ENCODE measurements around the gene RPS3.
A peak's percentile ranks its signal among the peaks of the same experiment; 100 is the strongest.

The RPS3 gene

DNA sequence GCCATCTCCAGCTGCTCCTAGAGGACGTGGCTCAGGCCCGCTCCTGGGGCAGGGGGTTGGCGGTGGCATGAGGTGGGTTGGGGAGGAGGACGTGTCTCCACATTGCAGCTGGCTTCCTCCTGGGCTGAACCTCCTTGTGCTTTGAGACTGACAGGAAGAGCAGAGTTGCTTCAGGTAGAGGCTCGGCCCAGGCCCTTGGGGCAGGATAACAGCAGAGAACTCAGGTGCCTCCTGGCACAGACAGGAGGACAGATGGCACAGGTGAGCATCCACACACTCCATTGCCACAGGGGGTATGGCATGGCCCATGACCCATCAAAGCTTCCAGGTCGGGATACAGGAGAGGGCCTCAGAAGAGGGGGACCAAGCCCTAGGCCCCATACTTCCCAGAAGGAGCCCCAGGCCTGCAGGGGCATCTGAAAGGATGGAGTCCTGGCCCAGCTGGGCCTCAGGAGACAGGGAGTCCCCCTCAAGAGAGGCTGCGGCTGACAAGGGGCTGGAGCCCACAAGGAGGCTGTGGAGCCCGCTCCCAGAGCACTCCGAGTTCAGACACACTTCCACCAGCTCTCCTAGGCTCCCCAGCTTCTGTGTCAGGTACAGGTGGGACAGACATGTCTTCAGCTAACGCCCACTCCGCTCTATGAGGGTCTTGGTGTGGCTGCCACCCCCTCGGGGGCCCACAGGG, 35.7 kb downstream of the RPS3 start:
- DNase-seq (ENCODE audit: low read depth in 2 of 2) = no peak

DNA sequence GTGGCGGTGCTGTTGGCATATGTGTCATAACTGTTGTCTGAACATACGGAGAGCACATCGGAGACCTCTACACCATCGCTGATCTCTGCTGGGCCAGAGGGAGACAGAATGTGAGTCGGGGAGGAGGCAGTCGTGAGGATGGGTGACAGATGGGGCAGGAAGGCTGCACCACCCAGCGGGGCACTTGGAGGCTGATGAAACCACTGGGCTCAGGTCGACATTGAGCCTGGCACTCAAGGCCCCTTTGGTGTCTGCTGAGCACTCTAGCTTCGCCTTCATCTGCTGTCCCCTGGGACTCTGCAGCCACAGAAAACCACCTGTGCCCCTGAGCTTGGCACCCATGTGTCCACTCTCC, 36.2 kb downstream of the RPS3 start:
- DNase-seq (ENCODE audit: low read depth in 2 of 2) = no peak

DNA sequence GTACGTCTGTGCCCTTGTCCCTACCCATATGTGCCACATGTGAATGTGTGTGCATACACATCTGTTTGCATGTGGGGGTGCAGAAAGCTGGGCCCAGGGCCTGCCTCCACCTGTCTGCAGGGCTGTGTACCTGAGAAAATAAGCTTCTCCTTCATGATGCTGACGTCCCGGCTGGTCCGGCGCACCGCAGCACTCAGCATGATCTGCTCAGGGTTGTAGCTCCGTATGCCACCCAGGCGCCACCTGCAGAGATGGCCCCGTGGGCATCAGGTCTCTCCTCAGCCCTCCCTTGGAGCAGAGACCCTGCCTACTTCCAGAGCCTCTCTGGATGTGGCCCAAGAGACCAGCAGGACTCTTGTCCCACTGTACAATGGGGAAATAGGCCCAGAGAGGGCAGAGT, 37.5 kb downstream of the RPS3 start:
- no peak for DNase-seq (ENCODE audit: low read depth in 2 of 2)

DNA sequence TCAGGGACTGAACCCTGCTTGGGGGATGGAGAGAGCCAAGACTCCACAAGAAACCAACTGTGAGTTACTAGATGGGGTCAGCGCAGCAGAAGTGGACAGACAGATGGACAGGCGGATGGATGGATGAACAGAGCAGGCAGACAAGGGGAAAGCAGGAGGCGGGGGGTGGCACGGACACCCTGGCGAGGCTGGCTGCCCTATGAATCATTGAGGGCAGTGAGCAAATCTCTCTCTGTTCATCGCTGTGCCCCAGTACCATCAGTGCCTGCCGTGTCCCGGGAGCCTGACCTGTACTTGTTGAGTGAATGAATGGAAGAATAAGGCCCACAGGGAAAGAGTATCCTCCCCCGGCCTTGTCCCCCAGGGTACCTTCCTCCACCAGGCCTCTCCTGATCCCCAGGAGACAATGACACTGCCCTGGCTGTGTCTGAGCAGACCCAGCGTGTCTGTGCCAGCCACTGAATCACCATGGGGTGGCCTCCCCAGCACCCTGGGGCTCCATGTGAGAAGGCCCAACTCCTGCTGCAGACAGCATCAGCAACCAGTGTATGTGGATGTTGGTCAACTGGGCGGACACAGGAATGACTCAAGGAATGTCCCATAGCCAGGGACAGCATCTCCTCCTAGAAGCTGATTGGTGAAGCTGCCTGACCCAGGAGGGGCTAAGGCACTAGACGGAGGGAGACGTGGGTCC, 38.8 kb downstream of the RPS3 start:
- DNase-seq (ENCODE audit: low read depth in 2 of 2) = no peak

DNA sequence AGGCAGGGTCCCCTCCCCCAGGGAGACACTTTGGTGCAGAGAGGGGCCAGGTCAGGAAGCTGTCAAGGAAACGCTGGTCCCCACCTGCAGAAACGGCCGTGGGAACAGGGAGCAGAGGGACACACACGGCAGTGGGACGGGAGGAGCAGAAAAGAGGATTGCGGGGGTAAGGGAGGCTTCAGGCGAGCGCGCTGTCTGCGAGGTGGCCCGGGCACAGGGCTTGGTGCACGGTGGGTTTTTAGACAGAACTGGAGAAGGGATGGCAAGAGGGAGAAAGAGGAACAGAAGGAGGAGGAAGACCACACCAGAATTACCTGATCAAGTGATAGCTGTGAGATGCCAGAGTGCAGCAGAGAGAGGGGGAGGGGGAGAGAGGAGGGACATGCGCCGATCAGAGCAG, 39.7 kb downstream of the RPS3 start:
- no peak for DNase-seq (ENCODE audit: low read depth in 2 of 2)

DNA sequence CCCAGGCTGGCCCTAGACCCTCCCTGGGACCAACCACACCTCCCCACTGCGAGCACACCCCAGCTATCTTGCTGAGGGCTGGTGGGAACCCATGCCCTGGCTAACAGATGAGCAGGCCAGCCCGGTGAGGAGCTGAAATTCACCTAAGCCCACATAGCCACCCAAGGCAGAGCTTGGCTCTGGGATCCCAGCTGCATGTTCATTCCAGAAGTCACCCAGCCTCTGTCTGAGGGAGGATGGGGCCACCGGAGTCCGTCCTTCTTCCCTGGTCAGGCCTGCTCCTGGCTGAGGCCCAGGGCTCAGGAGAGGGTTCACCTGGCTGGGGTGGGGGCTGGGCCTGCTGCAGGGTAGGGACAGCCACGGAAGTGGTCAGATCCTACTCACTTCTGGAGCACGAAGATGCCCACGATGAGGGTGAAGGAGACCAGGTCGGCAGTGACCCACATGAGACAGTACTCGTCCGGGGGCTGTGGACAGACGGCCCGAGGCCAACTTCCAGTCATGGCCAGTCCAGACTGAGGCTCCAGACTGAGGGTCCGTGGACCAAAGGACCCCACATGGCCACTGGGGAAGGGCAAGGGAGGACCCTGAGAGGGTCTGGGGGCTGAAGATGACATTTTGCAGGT, 40.3 kb downstream of the RPS3 start:
- no peak for DNase-seq (ENCODE audit: low read depth in 2 of 2)

DNA sequence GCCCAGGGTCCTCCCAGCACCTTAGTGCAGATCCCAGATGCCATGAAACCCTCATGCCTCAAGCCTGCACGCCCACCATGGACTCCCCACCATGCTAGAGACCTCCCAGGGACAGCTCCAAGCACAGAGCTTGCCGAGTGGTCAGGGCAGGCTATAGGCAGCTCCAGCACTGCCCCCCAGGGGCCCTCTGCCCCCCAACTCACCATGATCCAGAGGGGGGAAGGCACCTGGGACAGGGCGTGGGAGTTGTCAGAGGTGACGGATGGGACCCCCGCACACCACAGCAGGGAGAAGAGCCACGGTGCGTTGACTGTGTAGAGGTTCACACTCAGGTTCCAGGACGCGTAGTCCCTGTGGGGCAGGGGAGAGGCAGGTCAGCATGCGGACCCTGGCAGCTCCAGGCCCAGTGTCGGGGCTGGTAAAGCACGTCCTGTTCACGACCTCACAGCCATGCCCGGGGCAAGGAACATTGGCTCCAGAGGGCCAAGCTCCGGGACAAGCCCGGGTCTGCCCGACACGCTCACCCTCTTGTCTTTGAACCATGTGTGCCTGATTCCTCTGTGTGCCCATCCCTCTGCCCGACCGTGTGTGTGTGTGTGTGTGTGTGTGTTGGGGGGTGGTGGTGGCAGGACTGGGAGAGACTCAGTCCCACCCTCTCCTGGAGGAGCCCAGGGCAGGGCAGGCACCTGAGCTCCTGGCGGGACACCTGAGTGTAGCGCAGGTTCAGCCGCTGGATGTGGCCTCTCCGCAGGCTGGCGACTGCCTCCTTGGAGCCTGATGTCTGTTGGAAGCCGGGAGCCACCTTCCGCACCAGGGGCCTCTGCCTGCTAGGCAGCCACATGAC, 41.9 kb downstream of the RPS3 start:
- DNase-seq (ENCODE audit: low read depth in 2 of 2) = no peak

DNA sequence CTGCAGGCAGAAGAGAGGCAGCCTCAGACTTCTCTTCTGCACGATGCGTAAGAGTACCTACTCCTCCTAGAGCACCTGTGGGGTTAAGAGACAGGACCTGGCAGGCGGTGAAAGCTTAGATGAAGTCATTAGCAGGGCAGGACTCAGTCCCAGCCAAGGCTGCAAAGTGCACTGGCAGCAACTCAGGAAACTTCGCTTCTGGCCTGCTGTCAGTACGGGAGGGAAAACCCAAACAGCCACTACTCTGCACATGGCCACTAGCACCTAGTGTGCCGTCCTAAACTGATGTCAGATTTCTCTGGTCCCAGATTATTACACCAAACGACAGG, 42.5 kb downstream of the RPS3 start:
- DNase-seq (ENCODE audit: low read depth in 2 of 2) = no peak

DNA sequence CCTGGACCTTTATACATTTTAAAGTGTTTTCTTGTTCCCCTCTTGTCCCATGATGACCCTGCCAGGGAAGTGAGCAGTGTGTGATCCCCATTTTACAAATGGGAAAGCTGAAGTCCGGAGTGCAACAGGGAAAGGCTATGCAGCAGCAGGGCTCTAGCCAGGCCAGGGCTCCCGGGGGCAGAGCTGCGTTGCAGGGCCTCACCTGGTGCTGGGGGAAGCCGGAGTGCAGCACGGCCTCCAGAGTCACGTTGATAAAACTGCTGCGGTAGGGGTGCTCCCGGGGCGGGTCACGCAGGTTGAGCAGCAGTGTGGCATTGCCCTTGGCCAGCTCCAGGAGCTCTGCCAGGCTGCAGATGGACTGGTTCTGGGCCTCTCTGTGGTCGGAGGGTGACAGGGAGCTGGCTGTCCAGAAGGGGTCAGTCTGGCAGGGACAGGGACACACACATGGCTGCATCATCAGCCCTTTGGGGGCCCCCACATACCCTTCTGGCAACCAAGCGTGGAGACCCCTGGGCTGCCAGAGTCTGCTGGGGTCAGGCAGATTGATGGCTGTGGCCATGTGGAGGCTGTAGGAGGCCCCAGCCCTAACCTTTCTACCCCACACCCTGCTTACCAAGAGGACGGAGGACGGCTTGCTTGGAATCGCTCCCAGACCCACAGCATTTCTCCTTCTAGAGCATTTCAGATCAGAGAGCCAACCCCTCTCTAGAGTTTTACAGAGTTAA, 43.0 kb downstream of the RPS3 start:
- no peak for DNase-seq (ENCODE audit: low read depth in 2 of 2)

DNA sequence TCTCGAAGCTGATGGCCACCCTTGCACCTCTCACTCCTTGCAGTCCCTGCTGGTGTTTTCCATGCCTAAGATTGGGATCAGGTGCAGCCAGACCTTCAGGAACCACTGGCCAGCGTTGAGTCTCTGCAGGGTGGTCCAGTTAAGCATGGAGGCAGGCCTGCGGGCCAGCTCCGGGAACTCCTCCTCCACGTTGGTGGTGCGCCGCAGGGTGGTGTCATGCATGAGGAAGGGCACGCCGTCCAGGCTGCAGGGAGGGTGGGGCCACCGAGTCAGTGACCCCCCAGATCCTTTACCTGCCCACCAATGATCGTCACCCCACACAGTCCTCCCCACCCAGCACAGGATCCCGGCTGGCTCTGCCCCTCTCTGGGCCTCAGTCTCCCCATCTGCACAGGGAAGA, 43.7 kb downstream of the RPS3 start:
- DNase-seq (ENCODE audit: low read depth in 2 of 2) = no peak

DNA sequence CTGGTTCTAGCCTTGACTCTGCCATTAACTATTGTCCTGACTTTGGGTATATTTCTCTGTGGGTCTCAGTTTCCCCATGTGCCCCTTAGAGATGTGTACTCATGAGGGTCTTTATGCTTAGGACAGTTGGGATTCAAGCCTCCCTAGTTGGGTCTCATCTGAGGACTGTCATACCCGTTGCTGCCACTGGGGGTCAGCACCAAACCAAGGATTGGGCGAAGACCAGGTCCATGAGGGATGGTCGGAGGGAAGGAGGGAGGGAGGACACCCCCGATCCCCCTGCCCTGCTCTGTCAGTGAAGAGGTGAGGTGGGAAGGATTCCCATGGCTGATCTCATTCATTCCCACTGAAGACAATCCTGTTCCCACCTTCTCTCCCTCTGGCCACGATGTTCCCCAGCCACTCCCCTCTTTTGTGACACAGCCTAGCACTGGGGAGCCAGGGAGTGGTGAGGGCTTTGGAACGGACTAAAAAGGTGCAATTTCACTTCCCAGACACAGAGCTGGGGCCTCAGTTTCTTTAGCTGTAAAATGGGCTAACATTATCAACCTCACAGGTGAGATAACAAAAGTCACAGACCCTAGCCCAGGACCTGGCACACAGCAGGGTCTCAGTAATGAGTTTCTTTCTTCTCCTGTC, 46.1 kb downstream of the RPS3 start:
- peak in 1 of 2 experiments; percentile 13 for DNase-seq (ENCODE audit: low read depth in 2 of 2)

DNA sequence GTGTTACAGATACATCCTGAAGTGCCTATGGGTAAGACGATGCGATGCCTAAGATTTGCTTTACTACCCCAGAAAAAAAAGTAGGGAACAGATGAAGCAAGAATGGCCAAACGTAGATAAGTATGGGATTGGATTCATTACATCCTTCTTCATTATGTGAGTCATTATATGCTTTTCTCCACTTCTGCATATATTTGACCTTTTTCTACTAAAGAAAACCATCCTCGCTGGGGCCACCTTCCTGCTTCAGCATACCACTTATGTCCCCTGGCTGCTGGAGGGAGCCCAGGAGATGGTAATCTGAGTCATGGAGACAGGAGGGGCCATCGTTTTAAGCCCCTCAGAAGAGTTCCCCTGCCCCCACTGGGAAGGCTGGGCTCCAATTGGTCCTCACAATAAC, 48.1 kb downstream of the RPS3 start:
- DNase-seq (ENCODE audit: low read depth in 2 of 2) = no peak

DNA sequence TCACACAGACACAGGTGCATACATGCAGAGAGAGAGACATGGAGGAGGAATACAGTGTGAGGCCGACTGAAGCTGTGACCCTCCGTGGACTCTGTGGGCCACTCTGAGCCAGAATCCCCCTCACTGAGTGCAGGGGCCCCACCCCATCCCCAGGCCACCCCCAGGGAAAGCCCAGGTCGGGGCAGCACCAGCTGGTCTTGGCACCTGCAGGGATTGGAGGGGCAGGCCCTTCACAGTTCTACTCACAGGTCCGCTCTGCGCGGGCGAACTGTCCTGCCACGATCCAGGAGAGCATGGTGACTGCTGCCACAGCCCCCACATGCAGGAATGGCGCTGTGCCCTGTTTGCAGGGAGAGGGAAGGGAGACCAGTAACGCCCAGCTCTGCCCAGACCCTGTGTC, 50.0 kb downstream of the RPS3 start:
- DNase-seq (ENCODE audit: low read depth in 2 of 2) = no peak

DNA sequence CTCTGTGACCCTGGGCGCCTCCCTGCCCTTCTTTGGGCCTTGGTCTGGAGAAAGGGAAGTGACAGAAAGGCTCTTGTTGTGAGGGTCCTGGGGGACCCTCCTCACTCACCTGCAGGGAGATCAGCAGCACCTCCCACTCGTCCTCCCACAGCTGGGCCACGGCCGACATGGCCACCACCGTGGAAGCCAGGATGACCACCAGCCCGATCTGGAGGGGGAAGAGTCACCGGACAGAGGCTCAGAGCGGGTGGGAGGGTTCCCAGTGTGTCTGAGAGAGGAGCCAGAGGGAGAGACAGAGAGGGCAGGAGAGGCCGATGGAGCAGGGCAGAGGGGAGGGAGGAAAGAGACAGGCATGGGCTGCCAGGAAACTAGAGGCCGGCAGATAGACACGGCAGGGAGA, 50.5 kb downstream of the RPS3 start:
- DNase-seq (ENCODE audit: low read depth in 2 of 2) = no peak

DNA sequence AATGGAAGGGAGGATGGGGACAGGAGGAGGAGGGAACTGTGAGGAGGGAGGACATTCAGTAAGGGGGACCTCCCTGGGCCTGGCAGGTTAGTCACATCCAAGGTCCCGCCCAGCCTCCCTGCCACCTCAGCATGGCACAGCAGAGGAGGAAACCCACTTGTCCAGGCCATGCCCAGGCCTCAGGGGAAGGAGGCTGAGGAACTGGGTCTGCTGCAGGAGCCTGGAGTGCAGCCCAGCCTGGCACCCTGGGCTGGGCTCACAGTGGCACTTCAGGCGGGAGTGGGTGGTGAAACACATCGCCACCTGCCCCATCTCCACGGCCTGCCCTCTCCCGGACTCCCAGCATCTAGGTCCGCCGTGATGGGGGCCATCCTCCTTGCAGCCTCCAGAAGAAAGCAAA, 50.9 kb downstream of the RPS3 start:
- DNase-seq (ENCODE audit: low read depth in 2 of 2) = no peak

DNA sequence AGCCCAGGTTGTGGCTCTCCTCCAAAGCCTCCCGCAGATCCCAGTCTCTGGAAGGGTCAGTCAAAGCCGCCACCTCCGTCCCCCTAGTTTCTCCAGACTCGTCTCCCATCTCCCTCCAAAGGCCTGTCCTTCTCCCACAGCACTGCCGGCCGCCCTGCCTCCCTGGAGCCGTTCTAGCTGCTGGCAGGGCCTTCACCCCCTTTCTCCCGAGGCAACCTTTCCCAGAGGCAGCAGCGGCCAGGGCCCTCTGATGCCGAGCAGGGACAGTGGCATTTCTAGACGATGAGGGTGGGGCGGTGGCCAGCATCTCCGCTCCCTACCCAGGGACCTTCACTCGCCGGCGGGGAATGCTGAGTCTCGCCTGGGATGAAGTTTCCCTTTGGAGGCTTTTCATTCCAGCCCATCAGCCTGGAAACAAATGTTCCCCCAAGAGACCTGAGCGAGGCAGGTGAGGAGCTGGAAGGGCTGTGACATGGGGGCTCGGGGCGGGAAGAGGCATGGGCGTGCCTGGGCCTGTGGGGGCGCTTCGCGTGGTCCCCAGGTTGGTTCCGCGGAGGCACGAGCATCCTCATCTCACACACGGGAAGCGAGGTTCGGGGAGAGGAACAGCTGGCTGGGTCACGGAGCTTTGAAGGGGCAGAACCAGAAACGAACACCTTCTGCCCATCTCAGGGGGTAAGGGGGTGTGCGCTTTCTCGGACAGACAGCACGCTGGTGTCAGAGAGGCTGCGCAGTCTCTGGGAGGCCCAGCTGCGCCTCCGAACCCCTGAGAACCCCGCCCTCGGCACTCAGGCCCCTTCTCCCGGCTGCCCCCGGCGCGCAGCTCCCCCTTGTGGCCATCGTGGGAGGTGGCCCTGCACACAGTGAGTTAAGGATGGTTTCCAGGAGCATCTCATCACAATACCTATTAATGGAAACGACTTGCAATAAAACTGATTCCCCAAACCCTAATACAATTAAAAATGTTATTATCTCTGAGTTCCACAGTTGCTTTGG, 51.8 kb downstream of the RPS3 start:
- DNase-seq (ENCODE audit: low read depth in 2 of 2) = no peak

DNA sequence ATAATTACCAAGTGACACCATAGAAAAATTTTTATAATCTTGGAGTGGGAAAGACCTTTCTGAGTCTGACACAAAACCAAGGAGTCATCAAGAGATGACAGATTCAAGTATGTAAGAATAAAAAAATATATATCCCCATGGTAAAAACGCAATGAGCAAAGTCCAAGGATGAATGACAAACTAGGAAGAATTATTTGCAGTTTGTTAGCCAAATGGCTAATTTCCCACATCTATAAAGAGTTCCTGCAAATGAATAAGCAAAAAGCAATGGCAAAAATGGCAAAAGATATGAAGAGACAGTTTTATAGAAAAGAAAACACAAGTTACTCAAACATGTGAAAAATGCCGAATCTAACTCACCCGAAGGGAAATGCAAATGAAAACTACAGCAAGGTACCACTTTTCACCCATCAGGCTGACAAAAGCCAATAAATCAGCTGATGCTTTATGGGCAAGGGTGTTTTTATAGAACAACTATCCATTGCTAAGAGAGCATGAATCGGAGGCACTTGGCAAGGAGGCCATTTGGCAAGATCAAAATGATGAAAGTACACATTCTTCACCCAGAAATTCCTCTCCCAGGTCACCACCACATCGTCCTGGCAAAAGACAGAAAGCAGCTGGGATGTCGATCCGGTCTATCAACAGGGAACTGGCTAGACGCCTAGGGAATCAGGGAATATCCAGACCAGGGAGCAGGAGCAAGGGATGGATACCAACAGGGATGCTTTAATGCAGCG, 54.8 kb downstream of the RPS3 start:
- peak; percentile 68 to 69 for DNase-seq (ENCODE audit: low read depth in 2 of 2)

DNA sequence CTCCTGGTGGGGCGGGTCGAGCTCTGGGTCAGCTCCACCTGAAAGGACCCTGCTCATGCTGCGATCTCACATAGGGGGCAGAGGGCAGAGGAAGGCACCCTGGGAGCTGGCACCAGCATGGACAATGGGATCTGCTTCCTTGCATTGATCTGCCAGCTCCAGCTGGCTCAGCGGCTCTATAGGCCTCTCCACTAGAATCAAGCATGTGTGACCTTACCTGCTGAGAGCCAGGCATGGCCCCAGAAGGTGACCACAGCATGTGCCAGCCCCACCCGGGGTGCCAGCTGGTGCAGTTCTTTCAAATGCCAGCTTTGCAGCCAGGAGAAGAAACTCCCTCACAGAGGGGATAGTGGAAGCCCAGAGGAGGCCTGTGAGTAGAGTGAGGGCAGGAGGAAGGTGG, 55.7 kb downstream of the RPS3 start:
- no peak for DNase-seq (ENCODE audit: low read depth in 2 of 2)
